ENCODE results near the gene ADAM15. TPM values are rescaled to one million over a fixed set of nuclear protein-coding genes. Genes with fewer than 3 reads are reported as not detected.

The ADAM15 gene
- total RNA-seq, 1 donor = 69.9 TPM

- no peak overlapping the region for H3K4me3 ChIP-seq (ENCODE audit: low read depth, low read length)
- peak; percentile 67 for DNase-seq (ENCODE audit: low read depth)
- TF ChIP-seq CTCF (IDR thresholded peaks at IDR 0.05; ENCODE audit: insufficient read depth, low read length) = no peak
Measured at GRCh38 chr1:155012026-155012546, 39.0 kb upstream of the ADAM15 start.

DNA sequence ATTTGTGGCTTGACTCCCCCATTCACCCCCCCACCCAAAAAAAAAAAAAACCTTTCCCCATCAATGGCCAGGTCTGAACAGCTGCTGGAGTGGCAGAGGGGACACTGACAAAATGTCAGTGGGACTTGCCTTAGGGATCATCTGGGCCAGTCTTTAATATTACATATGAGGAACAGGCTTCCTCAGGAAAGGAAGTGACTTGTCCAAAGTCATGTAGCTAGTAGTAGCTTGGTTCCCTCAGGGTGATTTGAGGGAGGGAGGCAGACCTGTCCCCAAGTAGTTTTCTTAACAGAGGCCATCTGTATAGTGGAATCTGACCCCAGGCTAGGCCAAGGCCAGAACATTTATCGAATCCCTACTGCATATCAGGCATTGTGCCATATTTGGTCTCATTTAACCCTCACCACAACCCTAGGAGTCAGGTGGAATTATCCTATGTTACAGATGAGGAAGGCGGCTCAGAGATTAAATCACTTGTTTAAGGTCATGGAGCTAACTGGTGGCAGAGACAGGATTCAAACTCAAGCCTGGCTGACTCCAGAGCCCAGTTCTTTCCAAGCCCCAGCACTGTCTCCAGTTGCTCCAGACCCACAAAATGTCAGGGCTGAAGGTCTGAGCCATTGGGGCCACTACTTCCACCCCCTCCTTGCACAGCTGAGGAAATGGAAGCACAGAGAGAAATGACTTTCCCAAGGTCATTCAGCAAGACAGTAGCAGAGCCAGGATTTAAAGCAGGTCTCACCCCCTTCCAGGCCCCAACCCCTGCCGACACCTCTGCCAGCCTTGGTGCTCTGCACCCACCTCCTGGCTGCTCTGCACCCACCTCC is 38.1 kb upstream of the ADAM15 start:
- TF ChIP-seq CTCF (IDR thresholded peaks at IDR 0.05; ENCODE audit: insufficient read depth, low read length) = no peak
- no peak overlapping the region for H3K4me3 ChIP-seq (ENCODE audit: low read depth, low read length)
- no peak for DNase-seq (ENCODE audit: low read depth)

GRCh38 chr1:155013632-155014031 is 37.5 kb upstream of the ADAM15 start:
- no peak for DNase-seq (ENCODE audit: low read depth)
- TF ChIP-seq CTCF (IDR thresholded peaks at IDR 0.05; ENCODE audit: insufficient read depth, low read length) = no peak
- H3K4me3 ChIP-seq (ENCODE audit: low read depth, low read length) = no peak overlapping the region

GRCh38 chr1:155014709-155015508 is 36.2 kb upstream of the ADAM15 start:
- no peak for DNase-seq (ENCODE audit: low read depth)
- TF ChIP-seq CTCF (IDR thresholded peaks at IDR 0.05; ENCODE audit: insufficient read depth, low read length) = no peak
- H3K4me3 ChIP-seq (ENCODE audit: low read depth, low read length) = no peak overlapping the region

DNA sequence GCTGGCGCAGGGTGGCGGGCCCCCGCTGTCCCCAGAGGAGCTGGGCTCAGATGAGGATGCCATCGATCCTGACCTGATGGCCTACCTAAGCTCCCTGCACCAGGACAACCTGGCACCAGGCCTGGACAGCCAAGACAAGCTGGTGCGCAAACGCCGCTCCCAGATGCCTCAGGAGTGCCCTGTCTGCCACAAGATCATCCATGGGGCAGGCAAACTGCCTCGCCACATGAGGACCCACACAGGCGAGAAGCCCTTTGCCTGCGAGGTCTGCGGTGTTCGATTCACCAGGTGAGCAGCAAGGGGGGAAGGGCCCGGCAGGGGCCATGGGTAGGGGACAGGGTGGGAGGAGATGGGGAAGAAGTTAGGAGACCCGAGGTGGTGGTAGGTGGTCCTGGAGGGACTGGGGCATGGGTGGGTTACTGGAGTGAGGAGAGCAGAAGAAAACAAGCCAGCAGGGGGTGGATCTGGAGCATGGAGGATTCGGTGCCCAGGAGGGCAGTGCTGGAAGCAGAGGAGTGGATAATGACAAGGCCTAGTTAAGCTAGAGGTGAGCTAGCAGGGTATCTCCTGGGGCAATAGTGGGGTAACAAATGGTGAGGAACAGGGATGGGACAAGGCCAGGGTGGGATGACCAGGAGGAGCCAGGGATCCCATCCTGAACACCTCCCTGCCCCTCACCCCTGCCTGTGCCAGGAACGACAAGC is 35.4 kb upstream of the ADAM15 start:
- DNase-seq (ENCODE audit: low read depth) = no peak
- TF ChIP-seq CTCF (IDR thresholded peaks at IDR 0.05; ENCODE audit: insufficient read depth, low read length) = no peak
- no peak overlapping the region for H3K4me3 ChIP-seq (ENCODE audit: low read depth, low read length)

DNA sequence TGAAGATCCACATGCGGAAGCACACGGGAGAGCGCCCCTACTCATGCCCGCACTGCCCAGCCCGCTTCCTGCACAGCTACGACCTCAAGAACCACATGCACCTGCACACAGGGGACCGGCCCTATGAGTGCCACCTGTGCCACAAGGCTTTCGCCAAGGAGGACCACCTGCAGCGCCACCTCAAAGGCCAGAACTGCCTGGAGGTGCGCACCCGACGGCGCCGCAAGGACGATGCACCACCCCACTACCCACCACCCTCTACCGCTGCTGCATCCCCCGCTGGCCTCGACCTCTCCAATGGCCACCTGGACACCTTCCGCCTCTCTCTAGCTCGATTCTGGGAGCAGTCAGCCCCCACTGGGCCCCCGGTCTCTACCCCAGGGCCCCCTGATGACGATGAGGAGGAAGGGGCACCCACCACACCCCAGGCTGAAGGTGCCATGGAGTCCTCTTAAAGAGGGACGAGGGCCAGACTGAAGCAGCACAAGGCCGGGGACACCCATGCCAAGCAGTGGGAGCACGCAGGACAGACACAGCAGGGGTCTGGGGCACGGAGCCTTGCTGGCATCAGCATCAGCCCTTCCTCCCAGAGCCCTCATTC is 34.8 kb upstream of the ADAM15 start:
- H3K4me3 ChIP-seq (ENCODE audit: low read depth, low read length) = no peak overlapping the region
- no peak for TF ChIP-seq CTCF (IDR thresholded peaks at IDR 0.05; ENCODE audit: insufficient read depth, low read length)
- no peak for DNase-seq (ENCODE audit: low read depth)

Measured in fibroblast of the aortic adventitia (primary cell).